ENCODE results near the gene LTK. TPM values are rescaled to one million over a fixed set of nuclear protein-coding genes. Genes with fewer than 3 reads are reported as not detected.

Gene LTK
- total RNA-seq, 1 donor = not detected

DNA sequence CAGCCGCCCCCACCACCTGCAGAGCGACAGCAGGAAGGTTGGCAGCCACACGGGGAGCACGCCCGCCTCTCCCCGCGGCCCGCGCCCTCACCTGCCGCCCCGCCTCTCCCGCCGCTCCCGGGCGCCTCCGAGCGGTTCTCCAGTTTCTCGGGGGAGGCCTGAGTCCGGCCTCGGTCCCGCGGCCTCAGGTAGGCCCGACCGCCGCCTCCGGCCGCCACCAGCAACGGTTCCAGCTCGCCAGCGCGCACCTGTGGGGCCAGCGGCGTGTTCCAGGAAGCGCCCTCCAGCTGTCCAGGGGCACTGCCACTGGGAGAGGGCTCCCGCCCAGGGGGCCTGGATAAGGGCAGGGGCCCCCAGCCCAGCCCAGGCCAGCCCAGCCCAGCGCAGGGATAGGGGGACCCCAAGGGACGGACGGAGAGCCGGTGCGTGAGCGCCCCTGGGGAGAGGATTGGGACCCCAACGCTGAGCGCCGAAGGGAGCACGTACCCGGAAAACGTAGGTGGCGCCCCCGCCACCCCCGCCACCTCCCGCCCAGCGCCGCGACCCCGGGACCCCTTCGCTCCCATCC, 2.2 kb downstream of the LTK start:
- Histone ChIP-seq H3K79me2 (ENCODE audit: insufficient read depth, low read length) (no peaks in the 10 kb centered on the region), H3K4me1 (ENCODE audit: insufficient read depth, low read length) (peaks cover 8% of the 10 kb centered on the region), H3K4me3 (ENCODE audit: insufficient read depth, low read length) (no peak overlapping the region), H3K27ac (ENCODE audit: low read depth, low read length) (no peak overlapping the region), H3K36me3 (ENCODE audit: insufficient read depth, low read length) (no peaks in the 10 kb centered on the region), H2AFZ (ENCODE audit: low read length) (no peak overlapping the region), H3K27me3 (ENCODE audit: insufficient read depth, low read length) (peaks cover 41% of the 10 kb centered on the region), H3K4me2 (ENCODE audit: insufficient read depth, low read length) (no peak overlapping the region), H3K9me3 (ENCODE audit: low read depth, low read length) (no peaks in the 10 kb centered on the region), H4K20me1 (ENCODE audit: insufficient read depth, low read length) (no peaks in the 10 kb centered on the region)
- DNase-seq (ENCODE audit: insufficient read length, low spot score, missing footprints) = peak; percentile 85
- TF ChIP-seq, protein P1, sequence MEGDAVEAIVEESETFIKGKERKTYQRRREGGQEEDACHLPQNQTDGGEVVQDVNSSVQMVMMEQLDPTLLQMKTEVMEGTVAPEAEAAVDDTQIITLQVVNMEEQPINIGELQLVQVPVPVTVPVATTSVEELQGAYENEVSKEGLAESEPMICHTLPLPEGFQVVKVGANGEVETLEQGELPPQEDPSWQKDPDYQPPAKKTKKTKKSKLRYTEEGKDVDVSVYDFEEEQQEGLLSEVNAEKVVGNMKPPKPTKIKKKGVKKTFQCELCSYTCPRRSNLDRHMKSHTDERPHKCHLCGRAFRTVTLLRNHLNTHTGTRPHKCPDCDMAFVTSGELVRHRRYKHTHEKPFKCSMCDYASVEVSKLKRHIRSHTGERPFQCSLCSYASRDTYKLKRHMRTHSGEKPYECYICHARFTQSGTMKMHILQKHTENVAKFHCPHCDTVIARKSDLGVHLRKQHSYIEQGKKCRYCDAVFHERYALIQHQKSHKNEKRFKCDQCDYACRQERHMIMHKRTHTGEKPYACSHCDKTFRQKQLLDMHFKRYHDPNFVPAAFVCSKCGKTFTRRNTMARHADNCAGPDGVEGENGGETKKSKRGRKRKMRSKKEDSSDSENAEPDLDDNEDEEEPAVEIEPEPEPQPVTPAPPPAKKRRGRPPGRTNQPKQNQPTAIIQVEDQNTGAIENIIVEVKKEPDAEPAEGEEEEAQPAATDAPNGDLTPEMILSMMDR (IDR thresholded peaks at IDR 0.05; ENCODE audit: extremely low read depth, low read depth, low read length) = no peak

DNA sequence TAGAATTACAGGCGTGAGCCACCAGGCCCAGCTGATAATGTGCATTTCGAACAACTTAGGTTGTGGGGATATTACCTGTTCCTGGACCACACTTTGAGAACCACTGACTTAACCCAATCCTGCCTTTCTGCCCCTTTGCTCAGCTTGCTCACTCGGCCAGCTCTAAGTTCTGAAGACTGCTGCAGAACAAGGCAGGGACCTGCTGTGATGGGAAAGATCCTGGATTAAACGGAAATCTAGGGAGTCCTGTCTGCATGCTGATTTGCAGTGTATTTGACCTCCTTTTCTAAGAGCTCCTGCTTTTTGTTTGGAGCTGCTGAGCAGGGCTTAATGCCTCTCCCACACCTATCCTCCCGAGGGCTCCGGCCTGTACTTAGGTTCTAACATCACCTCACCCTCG, 2.9 kb downstream of the LTK start:
- H3K79me2 ChIP-seq (ENCODE audit: insufficient read depth, low read length) = no peaks in the 10 kb centered on the region
- H3K4me3 ChIP-seq (ENCODE audit: insufficient read depth, low read length) = no peak overlapping the region
- H3K4me2 ChIP-seq (ENCODE audit: insufficient read depth, low read length) = no peak overlapping the region
- TF ChIP-seq, protein P1 (IDR thresholded peaks at IDR 0.05; ENCODE audit: extremely low read depth, low read depth, low read length) = no peak
- H4K20me1 ChIP-seq (ENCODE audit: insufficient read depth, low read length) = no peaks in the 10 kb centered on the region
- H3K4me1 ChIP-seq (ENCODE audit: insufficient read depth, low read length) = peaks cover 8% of the 10 kb centered on the region
- no peaks in the 10 kb centered on the region for H3K36me3 ChIP-seq (ENCODE audit: insufficient read depth, low read length)
- H2AFZ ChIP-seq (ENCODE audit: low read length) = no peak overlapping the region
- H3K9me3 ChIP-seq (ENCODE audit: low read depth, low read length) = no peaks in the 10 kb centered on the region
- H3K27me3 ChIP-seq (ENCODE audit: insufficient read depth, low read length) = peaks cover 41% of the 10 kb centered on the region
- no peak overlapping the region for H3K27ac ChIP-seq (ENCODE audit: low read depth, low read length)
- DNase-seq (ENCODE audit: insufficient read length, low spot score, missing footprints) = peak; percentile 66

DNA sequence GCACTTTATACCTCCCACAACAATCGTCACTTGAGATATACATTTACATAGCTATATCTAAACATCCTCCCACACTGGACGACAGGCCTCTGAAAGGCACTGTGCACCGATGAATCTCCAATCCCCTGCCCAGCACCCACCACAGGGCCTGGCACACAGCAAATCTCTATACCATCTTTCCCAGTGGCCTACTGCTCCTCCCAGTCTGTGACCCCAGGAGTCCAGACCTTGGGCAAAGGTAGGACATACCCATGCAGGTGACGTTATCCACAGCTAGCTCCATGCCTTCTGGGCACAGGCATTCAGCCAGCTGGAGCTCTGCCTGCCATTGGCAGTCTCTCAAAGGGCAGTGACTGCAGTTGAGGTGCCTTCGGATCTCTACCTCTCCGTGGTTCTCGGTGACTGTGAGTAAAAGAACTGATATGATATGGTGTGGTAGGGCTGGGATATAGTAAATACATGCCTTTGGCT, 5.8 kb downstream of the LTK start:
- H3K36me3 ChIP-seq (ENCODE audit: insufficient read depth, low read length) = no peaks in the 10 kb centered on the region
- TF ChIP-seq, protein P1 (IDR thresholded peaks at IDR 0.05; ENCODE audit: extremely low read depth, low read depth, low read length) = no peak
- H3K9me3 ChIP-seq (ENCODE audit: low read depth, low read length) = no peaks in the 10 kb centered on the region
- no peak overlapping the region for H3K4me2 ChIP-seq (ENCODE audit: insufficient read depth, low read length)
- H4K20me1 ChIP-seq (ENCODE audit: insufficient read depth, low read length) = no peaks in the 10 kb centered on the region
- no peak overlapping the region for H3K4me3 ChIP-seq (ENCODE audit: insufficient read depth, low read length)
- DNase-seq (ENCODE audit: insufficient read length, low spot score, missing footprints) = peak; percentile 59
- H2AFZ ChIP-seq (ENCODE audit: low read length) = no peak overlapping the region
- H3K4me1 ChIP-seq (ENCODE audit: insufficient read depth, low read length) = peaks cover 2% of the 10 kb centered on the region
- no peak overlapping the region for H3K27ac ChIP-seq (ENCODE audit: low read depth, low read length)
- H3K27me3 ChIP-seq (ENCODE audit: insufficient read depth, low read length) = peaks cover 52% of the 10 kb centered on the region
- no peaks in the 10 kb centered on the region for H3K79me2 ChIP-seq (ENCODE audit: insufficient read depth, low read length)

DNA sequence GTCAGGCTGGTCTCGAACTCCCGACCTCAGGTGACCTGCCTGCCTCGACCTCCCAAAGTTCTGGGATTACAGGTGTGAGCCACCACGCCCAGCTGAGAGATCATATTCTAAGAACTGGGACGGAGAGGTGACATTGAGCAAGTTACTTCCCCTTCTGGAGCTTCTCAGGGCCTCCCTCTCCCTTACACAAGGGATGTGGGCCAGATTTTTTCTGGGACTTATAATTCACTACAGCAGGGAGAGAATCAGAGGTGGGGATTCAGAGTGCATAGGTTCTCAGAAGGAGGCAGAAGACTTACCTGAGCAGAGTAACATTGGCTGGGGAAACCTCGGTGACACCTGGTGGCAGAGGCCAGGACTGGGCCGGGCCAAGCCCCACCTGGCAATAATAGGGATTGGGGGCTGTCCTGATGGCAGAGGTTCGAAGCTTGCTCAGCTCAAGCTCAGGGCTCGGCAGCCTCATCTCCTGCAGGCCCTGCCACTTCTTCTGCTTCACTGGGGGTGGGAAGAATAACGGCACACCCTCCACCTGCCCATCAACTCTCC, 6.8 kb downstream of the LTK start:
- TF ChIP-seq, protein P1 (IDR thresholded peaks at IDR 0.05; ENCODE audit: extremely low read depth, low read depth, low read length) = no peak
- Histone ChIP-seq H3K27ac (ENCODE audit: low read depth, low read length) (no peak overlapping the region), H3K79me2 (ENCODE audit: insufficient read depth, low read length) (no peaks in the 10 kb centered on the region)

More for the DNA sequence above, 6.8 kb downstream of the LTK start:
- Histone ChIP-seq H3K4me2 (ENCODE audit: insufficient read depth, low read length) (no peak overlapping the region), H3K4me3 (ENCODE audit: insufficient read depth, low read length) (no peak overlapping the region), H3K36me3 (ENCODE audit: insufficient read depth, low read length) (no peaks in the 10 kb centered on the region), H4K20me1 (ENCODE audit: insufficient read depth, low read length) (no peaks in the 10 kb centered on the region), H3K27me3 (ENCODE audit: insufficient read depth, low read length) (peaks cover 52% of the 10 kb centered on the region), H3K4me1 (ENCODE audit: insufficient read depth, low read length) (no peaks in the 10 kb centered on the region), H3K9me3 (ENCODE audit: low read depth, low read length) (no peaks in the 10 kb centered on the region), H2AFZ (ENCODE audit: low read length) (no peak overlapping the region)
- DNase-seq (ENCODE audit: insufficient read length, low spot score, missing footprints) = peak; percentile 88

Data from osteoblast (primary cell).